Omental fat pad (tissue), 4 donors: ENCODE data around the gene CCDC91. TPM values are rescaled to one million over a fixed set of nuclear protein-coding genes. Genes with fewer than 3 reads are reported as not detected.

Experiments
- ATAC-seq: fragments of 150-250 bp; one replicate; pipeline ENCODE4 v1.9.1; 2016; ENCODE audit warnings: mild to moderate bottlenecking, moderate library complexity; ENCODE audit not compliant: low FRiP score
- DNase-seq: peaks from one replicate; pipeline ENCODE4 v3.0.0-alpha.2; 2019; ENCODE audit warnings: low spot score
- CTCF ChIP-seq, 3 donors: fragments of 450-650 bp; IDR thresholded peaks; one replicate each; pipeline ENCODE4 v1.5.1; 2016 to 2017; ENCODE audit warnings: antibody characterized with exemption in 3 of 3, mild to moderate bottlenecking in 3 of 3, moderate library complexity in 2 of 3
- total RNA-seq, 4 donors: library from RNA; depleted of rRNA; stranded (reverse); fragments of >200 nt; gene quantifications; one replicate each; pipeline ENCODE4 v1.1.0, GENCODE V29; 2016

Gene CCDC91
- total RNA-seq, 4 donors from 2014 or later = 29.3 to 48.9 (median 32.5) TPM

- ATAC-seq = no peak
- no peak for DNase-seq
- TF ChIP-seq CTCF (IDR thresholded peaks at IDR 0.05) = no peak
Measured at GRCh38 chr12:28278499-28278898, 88.2 kb downstream of the CCDC91 start.

- no peak for TF ChIP-seq CTCF (IDR thresholded peaks at IDR 0.05)
- DNase-seq = no peak
- no peak for ATAC-seq
Measured at GRCh38 chr12:28278960-28279359, 88.7 kb downstream of the CCDC91 start.

GRCh38 chr12:28286352-28286751 lies 96.1 kb downstream of the CCDC91 start:
- no peak for DNase-seq
- no peak for TF ChIP-seq CTCF (IDR thresholded peaks at IDR 0.05)
- ATAC-seq = no peak

GRCh38 chr12:28290262-28290661 lies 100.0 kb downstream of the CCDC91 start:
- ATAC-seq (no peak), DNase-seq (no peak)
- no peak for TF ChIP-seq CTCF (IDR thresholded peaks at IDR 0.05)

- no peak for TF ChIP-seq CTCF (IDR thresholded peaks at IDR 0.05)
- DNase-seq (no peak), ATAC-seq (no peak)
Measured at GRCh38 chr12:28292699-28293098, 102.4 kb downstream of the CCDC91 start.

- DNase-seq (no peak), ATAC-seq (no peak)
- TF ChIP-seq CTCF (IDR thresholded peaks at IDR 0.05) = no peak
Measured at GRCh38 chr12:28294300-28294699, 104.0 kb downstream of the CCDC91 start.

GRCh38 chr12:28296287-28296686 lies 106.0 kb downstream of the CCDC91 start:
- no peak for DNase-seq
- no peak for ATAC-seq
- no peak for TF ChIP-seq CTCF (IDR thresholded peaks at IDR 0.05)
